Activated naive CD8-positive, alpha-beta T cell treated with anti-CD3 and anti-CD28 coated beads, Interleukin-2, amount 10 ng/mL, durations not matched to agents 7 days and 5 days (primary cell): ENCODE data around the gene C1orf198. TPM values are rescaled to one million over a fixed set of nuclear protein-coding genes. Genes with fewer than 3 reads are reported as not detected.

Experiments
- ATAC-seq: fragments of 150-1000 bp; cut with Tn5 transposase; one replicate; pipeline ENCODE4 v1.10.0; 2021; ENCODE audit warnings: low read depth, moderate library complexity
- POLR2A ChIA-PET: fragments of 350-600 bp; sonication (Branson Sonifier 250); formaldehyde crosslinking; loops from one replicate; lab custom pipeline; 2021; ENCODE audit warnings: antibody characterized with exemption; lab: Charles Lee
- DNase-seq: peaks from one replicate; pipeline ENCODE4 v3.0.0; 2021
- H3K27ac Mint-ChIP-seq: one replicate; pipeline ENCODE4 v1.8.0; 2022; ENCODE audit warnings: mild to moderate bottlenecking, mixed read lengths
- H3K27me3 Mint-ChIP-seq: one replicate; pipeline ENCODE4 v1.8.0; 2022; ENCODE audit warnings: mild to moderate bottlenecking, moderate library complexity, mixed read lengths
- H3K36me3 Mint-ChIP-seq: one replicate; pipeline ENCODE4 v1.8.0; 2021; ENCODE audit warnings: mild to moderate bottlenecking, mixed read lengths
- H3K4me1 Mint-ChIP-seq: one replicate; pipeline ENCODE4 v1.8.0; 2021; ENCODE audit warnings: mixed read lengths
- H3K4me3 Mint-ChIP-seq: one replicate; pipeline ENCODE4 v1.8.0; 2022; ENCODE audit warnings: mild to moderate bottlenecking, moderate library complexity, mixed read lengths
- H3K9me3 Mint-ChIP-seq: one replicate; pipeline ENCODE4 v1.8.0; 2021; ENCODE audit warnings: mixed read lengths
- total RNA-seq, 2 experiments: library from RNA; stranded (reverse); gene quantifications; one replicate each; pipeline ENCODE4 v1.2.3, GENCODE V29; 2021

The C1orf198 gene
- total RNA-seq, 2 experiments from 2014 or later: 2.8 to 3.8 TPM

GRCh38 chr1:230901671-230902070, 33.4 kb upstream of the C1orf198 start:
- DNase-seq (no peak), ATAC-seq (no peak)
- Mint-ChIP-seq H3K4me1 (peaks cover 1% of the 10 kb centered on the region), H3K27me3 (no peaks in the 10 kb centered on the region), H3K36me3 (peaks cover 14% of the 10 kb centered on the region), H3K27ac (no peak overlapping the region), H3K9me3 (no peaks in the 10 kb centered on the region), H3K4me3 (no peak overlapping the region)
- POLR2A ChIA-PET: no interaction called here

- Mint-ChIP-seq H3K4me3 (no peak overlapping the region), H3K4me1 (peaks cover 1% of the 10 kb centered on the region), H3K27me3 (no peaks in the 10 kb centered on the region), H3K36me3 (peaks cover 14% of the 10 kb centered on the region), H3K27ac (no peak overlapping the region), H3K9me3 (no peaks in the 10 kb centered on the region)
- POLR2A ChIA-PET: no interaction called here
- ATAC-seq: no peak
- DNase-seq: no peak
Observed at GRCh38 chr1:230900984-230901383, 32.7 kb upstream of the C1orf198 start.

- peaks cover 2% of the 10 kb centered on the region for H3K27me3 Mint-ChIP-seq
- no peak overlapping the region for H3K27ac Mint-ChIP-seq
- no peaks in the 10 kb centered on the region for H3K4me1 Mint-ChIP-seq
- ATAC-seq (no peak), DNase-seq (no peak)
- no peaks in the 10 kb centered on the region for H3K9me3 Mint-ChIP-seq
- peaks cover 14% of the 10 kb centered on the region for H3K36me3 Mint-ChIP-seq
- POLR2A ChIA-PET: no interaction called here
- H3K4me3 Mint-ChIP-seq: no peak overlapping the region
Observed at GRCh38 chr1:230899841-230900251, 31.5 kb upstream of the C1orf198 start.

- POLR2A ChIA-PET: no interaction called here
- peaks cover 2% of the 10 kb centered on the region for H3K27me3 Mint-ChIP-seq
- no peaks in the 10 kb centered on the region for H3K9me3 Mint-ChIP-seq
- H3K4me3 Mint-ChIP-seq: no peak overlapping the region
- ATAC-seq (no peak), DNase-seq (no peak)
- peaks cover 11% of the 10 kb centered on the region for H3K36me3 Mint-ChIP-seq
- H3K4me1 Mint-ChIP-seq: no peaks in the 10 kb centered on the region
- no peak overlapping the region for H3K27ac Mint-ChIP-seq
Observed at GRCh38 chr1:230898748-230899147, 30.4 kb upstream of the C1orf198 start.

- no peak overlapping the region for H3K27ac Mint-ChIP-seq
- ATAC-seq (no peak), DNase-seq (no peak)
- no peaks in the 10 kb centered on the region for H3K9me3 Mint-ChIP-seq
- H3K4me1 Mint-ChIP-seq: no peaks in the 10 kb centered on the region
- POLR2A ChIA-PET: no interaction called here
- H3K36me3 Mint-ChIP-seq: peaks cover 6% of the 10 kb centered on the region
- peaks cover 2% of the 10 kb centered on the region for H3K27me3 Mint-ChIP-seq
- H3K4me3 Mint-ChIP-seq: no peak overlapping the region
Observed at GRCh38 chr1:230898144-230898543, 29.8 kb upstream of the C1orf198 start.

GRCh38 chr1:230896779-230897178, 28.5 kb upstream of the C1orf198 start:
- Mint-ChIP-seq H3K27me3 (peaks cover 6% of the 10 kb centered on the region), H3K4me1 (no peaks in the 10 kb centered on the region), H3K9me3 (no peaks in the 10 kb centered on the region), H3K4me3 (no peak overlapping the region), H3K27ac (no peak overlapping the region), H3K36me3 (peaks cover 5% of the 10 kb centered on the region)
- DNase-seq: no peak
- no peak for ATAC-seq
- POLR2A ChIA-PET: no interaction called here

GRCh38 chr1:230895452-230895851, 27.1 kb upstream of the C1orf198 start:
- no peaks in the 10 kb centered on the region for H3K4me1 Mint-ChIP-seq
- peaks cover 5% of the 10 kb centered on the region for H3K36me3 Mint-ChIP-seq
- DNase-seq: no peak
- no peak overlapping the region for H3K4me3 Mint-ChIP-seq
- POLR2A ChIA-PET: no interaction called here
- H3K27me3 Mint-ChIP-seq: peaks cover 6% of the 10 kb centered on the region
- H3K9me3 Mint-ChIP-seq: no peaks in the 10 kb centered on the region
- ATAC-seq: no peak
- no peak overlapping the region for H3K27ac Mint-ChIP-seq

- H3K27ac Mint-ChIP-seq: no peak overlapping the region
- ATAC-seq (no peak), DNase-seq (no peak)
- H3K4me3 Mint-ChIP-seq: no peak overlapping the region
- H3K4me1 Mint-ChIP-seq: no peaks in the 10 kb centered on the region
- peaks cover 5% of the 10 kb centered on the region for H3K36me3 Mint-ChIP-seq
- no peaks in the 10 kb centered on the region for H3K9me3 Mint-ChIP-seq
- POLR2A ChIA-PET: no interaction called here
- peaks cover 6% of the 10 kb centered on the region for H3K27me3 Mint-ChIP-seq
Observed at GRCh38 chr1:230894664-230895063, 26.3 kb upstream of the C1orf198 start.

GRCh38 chr1:230894032-230894431, 25.7 kb upstream of the C1orf198 start:
- no peaks in the 10 kb centered on the region for H3K4me1 Mint-ChIP-seq
- peaks cover 5% of the 10 kb centered on the region for H3K36me3 Mint-ChIP-seq
- H3K4me3 Mint-ChIP-seq: no peak overlapping the region
- H3K9me3 Mint-ChIP-seq: no peaks in the 10 kb centered on the region
- no peak overlapping the region for H3K27ac Mint-ChIP-seq
- H3K27me3 Mint-ChIP-seq: peaks cover 7% of the 10 kb centered on the region
- DNase-seq: no peak
- ATAC-seq: no peak
- POLR2A ChIA-PET: no interaction called here

GRCh38 chr1:230892018-230892491, 23.7 kb upstream of the C1orf198 start:
- H3K36me3 Mint-ChIP-seq: no peaks in the 10 kb centered on the region
- H3K27ac Mint-ChIP-seq: no peak overlapping the region
- ATAC-seq: no peak

GRCh38 chr1:230891413-230891812, 23.1 kb upstream of the C1orf198 start:
- ATAC-seq (no peak), DNase-seq (no peak)
- H3K36me3 Mint-ChIP-seq: no peaks in the 10 kb centered on the region
- POLR2A ChIA-PET: no interaction called here
- no peaks in the 10 kb centered on the region for H3K4me1 Mint-ChIP-seq
- no peak overlapping the region for H3K27ac Mint-ChIP-seq
- H3K27me3 Mint-ChIP-seq: peaks cover 9% of the 10 kb centered on the region
- H3K4me3 Mint-ChIP-seq: no peak overlapping the region
- H3K9me3 Mint-ChIP-seq: no peaks in the 10 kb centered on the region

More at GRCh38 chr1:230892018-230892491, 23.7 kb upstream of the C1orf198 start:
- POLR2A ChIA-PET: no interaction called here
- Mint-ChIP-seq H3K4me3 (no peak overlapping the region), H3K27me3 (peaks cover 9% of the 10 kb centered on the region), H3K4me1 (no peaks in the 10 kb centered on the region), H3K9me3 (no peaks in the 10 kb centered on the region)
- no peak for DNase-seq

GRCh38 chr1:230884646-230885045, 16.3 kb upstream of the C1orf198 start:
- Mint-ChIP-seq H3K27ac (no peak overlapping the region), H3K4me1 (no peaks in the 10 kb centered on the region), H3K4me3 (no peak overlapping the region), H3K27me3 (peaks cover 29% of the 10 kb centered on the region), H3K36me3 (no peaks in the 10 kb centered on the region), H3K9me3 (no peaks in the 10 kb centered on the region)
- DNase-seq (no peak), ATAC-seq (no peak)
- POLR2A ChIA-PET: no interaction called here

GRCh38 chr1:230883967-230884366, 15.6 kb upstream of the C1orf198 start:
- Mint-ChIP-seq H3K27ac (no peak overlapping the region), H3K4me1 (no peaks in the 10 kb centered on the region), H3K4me3 (no peak overlapping the region), H3K36me3 (no peaks in the 10 kb centered on the region), H3K27me3 (peaks cover 34% of the 10 kb centered on the region), H3K9me3 (no peaks in the 10 kb centered on the region)
- POLR2A ChIA-PET: no interaction called here
- ATAC-seq (no peak), DNase-seq (no peak)

GRCh38 chr1:230879778-230880177, 11.5 kb upstream of the C1orf198 start:
- Mint-ChIP-seq H3K27me3 (peaks cover 56% of the 10 kb centered on the region), H3K27ac (no peak overlapping the region), H3K4me3 (no peak overlapping the region), H3K4me1 (no peaks in the 10 kb centered on the region), H3K9me3 (no peaks in the 10 kb centered on the region), H3K36me3 (no peaks in the 10 kb centered on the region)
- ATAC-seq (no peak), DNase-seq (no peak)
- POLR2A ChIA-PET: no interaction called here

GRCh38 chr1:230878591-230878990, 10.3 kb upstream of the C1orf198 start:
- Mint-ChIP-seq H3K4me1 (no peaks in the 10 kb centered on the region), H3K27me3 (peaks cover 51% of the 10 kb centered on the region), H3K36me3 (no peaks in the 10 kb centered on the region), H3K27ac (no peak overlapping the region), H3K4me3 (no peak overlapping the region), H3K9me3 (no peaks in the 10 kb centered on the region)
- no peak for DNase-seq
- no peak for ATAC-seq
- POLR2A ChIA-PET: no interaction called here
